ENCODE results near the gene NTM. TPM values are rescaled to one million over a fixed set of nuclear protein-coding genes. Genes with fewer than 3 reads are reported as not detected.

NTM gene
- polyA plus RNA-seq, 1 donor from 2014 or later = not detected

- H3K27ac Mint-ChIP-seq = no peak overlapping the region
These were observed 85.7 kb downstream of the NTM start for GRCh38 chr11:131455843-131456704.

GRCh38 chr11:131457163-131457562, 86.7 kb downstream of the NTM start:
- Mint-ChIP-seq H3K4me3 (no peak overlapping the region), H3K27me3 (peaks cover 1% of the 10 kb centered on the region), H3K4me1 (no peaks in the 10 kb centered on the region), H3K36me3 (no peaks in the 10 kb centered on the region), H3K27ac (no peak overlapping the region), H3K9me3 (peaks cover 0 to 1% (median 0%) of the 10 kb centered on the region in 3 donors)

More at GRCh38 chr11:131455843-131456704, 85.7 kb downstream of the NTM start:
- H3K9me3 Mint-ChIP-seq = peaks cover 0 to 3% (median 0%) of the 10 kb centered on the region in 3 donors
- H3K36me3 Mint-ChIP-seq = no peaks in the 10 kb centered on the region
- H3K4me3 Mint-ChIP-seq = no peak overlapping the region
- H3K27me3 Mint-ChIP-seq = no peaks in the 10 kb centered on the region
- no peaks in the 10 kb centered on the region for H3K4me1 Mint-ChIP-seq

GRCh38 chr11:131458421-131458820, 88.0 kb downstream of the NTM start:
- Mint-ChIP-seq H3K9me3 (peaks cover 0 to 1% (median 0%) of the 10 kb centered on the region in 3 donors), H3K27me3 (peaks cover 1% of the 10 kb centered on the region), H3K4me3 (no peak overlapping the region), H3K27ac (no peak overlapping the region), H3K36me3 (no peaks in the 10 kb centered on the region), H3K4me1 (no peaks in the 10 kb centered on the region)

GRCh38 chr11:131460931-131461330, 90.5 kb downstream of the NTM start:
- Mint-ChIP-seq H3K4me3 (no peak overlapping the region), H3K9me3 (peaks cover 0 to 1% (median 0%) of the 10 kb centered on the region in 3 donors), H3K4me1 (no peaks in the 10 kb centered on the region), H3K36me3 (no peaks in the 10 kb centered on the region), H3K27ac (no peak overlapping the region), H3K27me3 (peaks cover 8% of the 10 kb centered on the region)

- no peaks in the 10 kb centered on the region for H3K4me1 Mint-ChIP-seq
- peaks cover 0 to 1% (median 0%) of the 10 kb centered on the region in 3 donors for H3K9me3 Mint-ChIP-seq
- no peaks in the 10 kb centered on the region for H3K36me3 Mint-ChIP-seq
- H3K27me3 Mint-ChIP-seq = peaks cover 8% of the 10 kb centered on the region
- no peak overlapping the region for H3K27ac Mint-ChIP-seq
- H3K4me3 Mint-ChIP-seq = no peak overlapping the region
These were observed 92.2 kb downstream of the NTM start for GRCh38 chr11:131462622-131463021.

GRCh38 chr11:131463162-131463561, 92.7 kb downstream of the NTM start:
- Mint-ChIP-seq H3K4me1 (no peaks in the 10 kb centered on the region), H3K4me3 (no peak overlapping the region), H3K27me3 (peaks cover 8% of the 10 kb centered on the region), H3K27ac (no peak overlapping the region), H3K9me3 (peaks cover 0 to under 1% (median 0%) of the 10 kb centered on the region in 3 donors), H3K36me3 (no peaks in the 10 kb centered on the region)

GRCh38 chr11:131463649-131464425, 93.4 kb downstream of the NTM start:
- no peak overlapping the region for H3K4me3 Mint-ChIP-seq
- no peaks in the 10 kb centered on the region for H3K36me3 Mint-ChIP-seq
- no peaks in the 10 kb centered on the region for H3K4me1 Mint-ChIP-seq
- no peak overlapping the region for H3K27ac Mint-ChIP-seq
- H3K27me3 Mint-ChIP-seq = peaks cover 8% of the 10 kb centered on the region
- no peaks in the 10 kb centered on the region for H3K9me3 Mint-ChIP-seq

GRCh38 chr11:131464461-131464860, 94.0 kb downstream of the NTM start:
- H3K27ac Mint-ChIP-seq = no peak overlapping the region
- no peak overlapping the region for H3K4me3 Mint-ChIP-seq
- no peaks in the 10 kb centered on the region for H3K36me3 Mint-ChIP-seq
- no peaks in the 10 kb centered on the region for H3K9me3 Mint-ChIP-seq
- peaks cover 8% of the 10 kb centered on the region for H3K27me3 Mint-ChIP-seq
- H3K4me1 Mint-ChIP-seq = no peaks in the 10 kb centered on the region

GRCh38 chr11:131465039-131465438, 94.6 kb downstream of the NTM start:
- Mint-ChIP-seq H3K4me3 (no peak overlapping the region), H3K27me3 (peaks cover 8% of the 10 kb centered on the region), H3K9me3 (no peaks in the 10 kb centered on the region)

GRCh38 chr11:131465746-131466145, 95.3 kb downstream of the NTM start:
- H3K9me3 Mint-ChIP-seq = no peaks in the 10 kb centered on the region
- H3K27ac Mint-ChIP-seq = no peak overlapping the region
- peaks cover 0 to 1% (median 0%) of the 10 kb centered on the region in 3 donors for H3K4me1 Mint-ChIP-seq
- no peak overlapping the region for H3K4me3 Mint-ChIP-seq
- H3K27me3 Mint-ChIP-seq = peaks cover 8% of the 10 kb centered on the region
- no peaks in the 10 kb centered on the region for H3K36me3 Mint-ChIP-seq

More at GRCh38 chr11:131465039-131465438, 94.6 kb downstream of the NTM start:
- Mint-ChIP-seq H3K27ac (no peak overlapping the region), H3K36me3 (no peaks in the 10 kb centered on the region), H3K4me1 (peaks cover 0 to 1% (median 0%) of the 10 kb centered on the region in 3 donors)

GRCh38 chr11:131467645-131468394, 97.4 kb downstream of the NTM start:
- Mint-ChIP-seq H3K9me3 (no peaks in the 10 kb centered on the region), H3K4me3 (no peak overlapping the region), H3K27ac (no peak overlapping the region), H3K36me3 (no peaks in the 10 kb centered on the region), H3K4me1 (peaks cover 0 to 1% (median 0%) of the 10 kb centered on the region in 3 donors), H3K27me3 (peaks cover 7% of the 10 kb centered on the region)

- no peak overlapping the region for H3K4me3 Mint-ChIP-seq
- H3K27me3 Mint-ChIP-seq = peaks cover 5% of the 10 kb centered on the region
- H3K4me1 Mint-ChIP-seq = peaks cover 0 to 1% (median 0%) of the 10 kb centered on the region in 3 donors
- H3K27ac Mint-ChIP-seq = no peak overlapping the region
- H3K9me3 Mint-ChIP-seq = no peaks in the 10 kb centered on the region
- H3K36me3 Mint-ChIP-seq = no peaks in the 10 kb centered on the region
These were observed 98.2 kb downstream of the NTM start for GRCh38 chr11:131468565-131468964.

GRCh38 chr11:131470216-131470925, 100.0 kb downstream of the NTM start:
- Mint-ChIP-seq H3K4me1 (peaks cover 0 to 1% (median 0%) of the 10 kb centered on the region in 3 donors), H3K27ac (no peak overlapping the region), H3K4me3 (no peak overlapping the region), H3K27me3 (peaks cover 1% of the 10 kb centered on the region), H3K36me3 (no peaks in the 10 kb centered on the region), H3K9me3 (peaks cover 0 to 5% (median 0%) of the 10 kb centered on the region in 3 donors)

- peaks cover 0 to 1% (median 0%) of the 10 kb centered on the region in 3 donors for H3K4me1 Mint-ChIP-seq
- H3K27me3 Mint-ChIP-seq = peaks cover 1% of the 10 kb centered on the region
- H3K4me3 Mint-ChIP-seq = no peak overlapping the region
- no peaks in the 10 kb centered on the region for H3K36me3 Mint-ChIP-seq
- H3K27ac Mint-ChIP-seq = no peak overlapping the region
- peaks cover 0 to 5% (median 0%) of the 10 kb centered on the region in 3 donors for H3K9me3 Mint-ChIP-seq
These were observed 101.6 kb downstream of the NTM start for GRCh38 chr11:131471976-131472375.

Data from IgD-negative memory B cell (primary cell).